ENCODE results near the gene TTC19. TPM values are rescaled to one million over a fixed set of nuclear protein-coding genes. Genes with fewer than 3 reads are reported as not detected.
"Not testable (repeated sequence)": the region's sequence is repeated elsewhere in the genome, so short reads cannot be mapped to it uniquely, and the experiment has no call there.

Gene TTC19
- polyA plus RNA-seq, 1 donor (not counting 4 experiments of a cell fraction or from before 2014, with no cell fraction given) = 14.3 TPM

DNA sequence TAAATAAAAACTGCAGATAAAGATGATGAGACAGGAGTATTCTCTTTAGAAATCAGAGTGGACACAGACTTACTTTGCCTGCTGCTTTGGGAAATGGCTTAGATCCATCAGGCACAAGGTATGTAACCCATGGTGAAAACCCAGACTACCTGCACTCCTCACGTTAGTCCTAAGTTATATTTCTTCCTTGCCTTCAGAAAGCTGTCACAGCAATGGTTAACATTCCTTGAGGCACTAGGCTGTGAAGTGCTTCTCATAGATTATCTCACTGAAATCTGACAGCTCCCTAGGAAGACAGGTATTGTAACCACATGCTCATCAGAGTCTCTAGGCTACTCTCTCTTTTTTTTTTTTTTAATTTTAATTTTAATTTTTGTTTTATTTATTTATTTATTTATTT lies 21.0 kb upstream of the TTC19 start:
- no peak for TF ChIP-seq CTCF (optimal IDR thresholded peaks at IDR 0.05 in 1 of 3, IDR thresholded peaks at IDR 0.05 in 1 of 3, conservative IDR thresholded peaks at IDR 0.05 in 1 of 3; ENCODE audit: extremely low read depth in 1 of 3, insufficient read depth in 2 of 3, low read length in 3 of 3)
- no peak for TF ChIP-seq EZH2 (IDR thresholded peaks at IDR 0.05; ENCODE audit: low read length)
- Histone ChIP-seq H2AFZ (ENCODE audit: control insufficient read depth, low read length) (no peak overlapping the region), H3K9me3 (ENCODE audit: control insufficient read depth, low read depth, low read length) (no peaks in the 10 kb centered on the region), H3K4me2 (ENCODE audit: control insufficient read depth, extremely low read depth, insufficient read depth, low read depth, low read length) (no peak overlapping the region), H3K79me2 (ENCODE audit: control insufficient read depth, insufficient read depth, low read length) (peaks cover 38% of the 10 kb centered on the region), H3K4me3 (ENCODE audit: control insufficient read depth in 2 of 3, extremely low read depth in 1 of 3, insufficient read depth in 2 of 3, low read depth in 1 of 3, low read length in 3 of 3) (no peak overlapping the region), H3K27me3 (ENCODE audit: control insufficient read depth, extremely low read depth, insufficient read depth, low read length) (no peaks in the 10 kb centered on the region), H3K27ac (ENCODE audit: control insufficient read depth, insufficient read depth, low read length) (no peak overlapping the region), H3K4me1 (ENCODE audit: control insufficient read depth, extremely low read depth, insufficient read depth, low read length) (peaks cover 32% of the 10 kb centered on the region), H4K20me1 (ENCODE audit: control insufficient read depth, extremely low read depth, insufficient read depth, low read length) (peaks cover 2% of the 10 kb centered on the region), H3K9ac (ENCODE audit: control insufficient read depth, extremely low read depth, insufficient read depth, low read length) (no peak overlapping the region), H3K9me1 (ENCODE audit: control insufficient read depth, extremely low read depth, insufficient read depth, low read length) (peaks cover 2% of the 10 kb centered on the region), H3K36me3 (ENCODE audit: control insufficient read depth in 2 of 2, extremely low read depth in 1 of 2, insufficient read depth in 2 of 2, low read length in 2 of 2) (peaks cover 20 to 39% of the 10 kb centered on the region in 2 experiments)
- DNase-seq (ENCODE audit: low read depth, low spot score) (no peak), FAIRE-seq (no peak)
- dilution Hi-C loops (cut with MboI; ENCODE audit: extremely low pct_ligation_motif_present, low sequenced_read_pairs) = no loop called here

- dilution Hi-C loops (cut with MboI; ENCODE audit: extremely low pct_ligation_motif_present, low sequenced_read_pairs) = not testable (repeated sequence)
Observed at GRCh38 chr17:15979013-15979412, 20.6 kb upstream of the TTC19 start.

DNA sequence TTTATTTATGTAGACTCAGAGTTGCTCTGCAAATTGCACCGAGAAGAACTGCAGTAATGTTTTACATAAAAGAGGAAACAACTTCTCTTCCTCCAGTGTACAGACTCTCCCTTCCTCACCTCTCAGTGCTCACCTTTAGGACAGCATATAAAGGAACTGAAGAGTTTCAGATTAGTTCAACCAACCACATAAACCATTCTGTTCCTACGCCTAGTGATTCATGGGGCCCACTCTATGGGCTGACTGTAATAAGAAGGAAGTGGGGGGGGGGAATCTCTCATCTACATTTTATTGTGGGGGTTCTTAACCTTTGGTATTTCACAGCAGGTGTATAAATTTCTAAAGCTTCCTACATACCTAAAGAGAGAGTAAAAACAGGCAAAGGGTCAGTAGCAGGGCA lies 18.4 kb upstream of the TTC19 start:
- no peak overlapping the region for H3K9ac ChIP-seq (ENCODE audit: control insufficient read depth, extremely low read depth, insufficient read depth, low read length)
- H3K27ac ChIP-seq (ENCODE audit: control insufficient read depth, insufficient read depth, low read length) = peak overlapping the region; percentile 32
- H3K4me1 ChIP-seq (ENCODE audit: control insufficient read depth, extremely low read depth, insufficient read depth, low read length) = peaks cover 32% of the 10 kb centered on the region
- peaks cover 2% of the 10 kb centered on the region for H3K9me1 ChIP-seq (ENCODE audit: control insufficient read depth, extremely low read depth, insufficient read depth, low read length)
- no peaks in the 10 kb centered on the region for H4K20me1 ChIP-seq (ENCODE audit: control insufficient read depth, extremely low read depth, insufficient read depth, low read length)
- no peak for DNase-seq (ENCODE audit: low read depth, low spot score)
- H3K4me3 ChIP-seq (ENCODE audit: control insufficient read depth in 2 of 3, extremely low read depth in 1 of 3, insufficient read depth in 2 of 3, low read depth in 1 of 3, low read length in 3 of 3) = no peak overlapping the region
- H3K9me3 ChIP-seq (ENCODE audit: control insufficient read depth, low read depth, low read length) = no peaks in the 10 kb centered on the region
- peaks cover 16 to 43% of the 10 kb centered on the region in 2 experiments for H3K36me3 ChIP-seq (ENCODE audit: control insufficient read depth in 2 of 2, extremely low read depth in 1 of 2, insufficient read depth in 2 of 2, low read length in 2 of 2)
- TF ChIP-seq CTCF (optimal IDR thresholded peaks at IDR 0.05 in 1 of 3, IDR thresholded peaks at IDR 0.05 in 1 of 3, conservative IDR thresholded peaks at IDR 0.05 in 1 of 3; ENCODE audit: extremely low read depth in 1 of 3, insufficient read depth in 2 of 3, low read length in 3 of 3) (no peak), EZH2 (IDR thresholded peaks at IDR 0.05; ENCODE audit: low read length) (no peak)
- FAIRE-seq = no peak
- H2AFZ ChIP-seq (ENCODE audit: control insufficient read depth, low read length) = no peak overlapping the region
- no peaks in the 10 kb centered on the region for H3K27me3 ChIP-seq (ENCODE audit: control insufficient read depth, extremely low read depth, insufficient read depth, low read length)
- peaks cover 15% of the 10 kb centered on the region for H3K79me2 ChIP-seq (ENCODE audit: control insufficient read depth, insufficient read depth, low read length)
- dilution Hi-C loops (cut with MboI; ENCODE audit: extremely low pct_ligation_motif_present, low sequenced_read_pairs) = no loop called here
- H3K4me2 ChIP-seq (ENCODE audit: control insufficient read depth, extremely low read depth, insufficient read depth, low read depth, low read length) = peak overlapping the region; percentile 23

More at GRCh38 chr17:15979013-15979412, 20.6 kb upstream of the TTC19 start:
- H3K4me1 ChIP-seq (ENCODE audit: control insufficient read depth, extremely low read depth, insufficient read depth, low read length) = peaks cover 32% of the 10 kb centered on the region
- not testable (repeated sequence) for H4K20me1 ChIP-seq (ENCODE audit: control insufficient read depth, extremely low read depth, insufficient read depth, low read length); H3K27ac ChIP-seq (ENCODE audit: control insufficient read depth, insufficient read depth, low read length); H3K9me3 ChIP-seq (ENCODE audit: control insufficient read depth, low read depth, low read length); DNase-seq (ENCODE audit: low read depth, low spot score); H2AFZ ChIP-seq (ENCODE audit: control insufficient read depth, low read length); H3K9ac ChIP-seq (ENCODE audit: control insufficient read depth, extremely low read depth, insufficient read depth, low read length); H3K27me3 ChIP-seq (ENCODE audit: control insufficient read depth, extremely low read depth, insufficient read depth, low read length); H3K4me2 ChIP-seq (ENCODE audit: control insufficient read depth, extremely low read depth, insufficient read depth, low read depth, low read length); FAIRE-seq; H3K9me1 ChIP-seq (ENCODE audit: control insufficient read depth, extremely low read depth, insufficient read depth, low read length); H3K4me3 ChIP-seq (ENCODE audit: control insufficient read depth in 2 of 3, extremely low read depth in 1 of 3, insufficient read depth in 2 of 3, low read depth in 1 of 3, low read length in 3 of 3)
- peaks cover 34% of the 10 kb centered on the region for H3K79me2 ChIP-seq (ENCODE audit: control insufficient read depth, insufficient read depth, low read length)
- H3K36me3 ChIP-seq (ENCODE audit: control insufficient read depth in 2 of 2, extremely low read depth in 1 of 2, insufficient read depth in 2 of 2, low read length in 2 of 2) = peaks cover 20 to 38% of the 10 kb centered on the region in 2 experiments
